WTC11 (cell line): ENCODE data around the gene ADAM19. TPM values are rescaled to one million over a fixed set of nuclear protein-coding genes. Genes with fewer than 3 reads are reported as not detected.

ENCODE experiments used
- ATAC-seq: fragments of 200-7000 bp; cut with Tn5 transposase; 2 replicates; pipeline ENCODE4 v1.10.0; 2021; ENCODE audit warnings: mild to moderate bottlenecking, moderate library complexity
- CTCF ChIA-PET: fragments of 300-600 bp; sonication (Branson Sonifier 250); formaldehyde crosslinking; loops from one replicate; lab custom pipeline; 2021; ENCODE audit warnings: antibody characterized with exemption; lab: Charles Lee
- POLR2A ChIA-PET: fragments of 350-600 bp; sonication (Branson Sonifier 250); formaldehyde crosslinking; loops from one replicate; lab custom pipeline; 2021; ENCODE audit warnings: antibody characterized with exemption; lab: Charles Lee
- DNase-seq: peaks from one replicate; pipeline ENCODE4 v3.0.0; 2021; ENCODE audit warnings: low spot score
- H3K27ac Mint-ChIP-seq: 2 replicates; pipeline ENCODE4 v1.8.0; 2021; ENCODE audit warnings: mixed read lengths
- H3K27me3 Mint-ChIP-seq: 2 replicates; pipeline ENCODE4 v1.8.0; 2021; ENCODE audit warnings: low read depth, mild to moderate bottlenecking, moderate library complexity, mixed read lengths
- H3K36me3 Mint-ChIP-seq: 2 replicates; pipeline ENCODE4 v1.8.0; 2021; ENCODE audit warnings: mixed read lengths
- H3K4me1 Mint-ChIP-seq: 2 replicates; pipeline ENCODE4 v1.8.0; 2022; ENCODE audit warnings: mixed read lengths
- H3K4me3 Mint-ChIP-seq: 2 replicates; pipeline ENCODE4 v1.8.0; 2021; ENCODE audit warnings: mild to moderate bottlenecking, moderate library complexity, mixed read lengths
- H3K9me3 Mint-ChIP-seq: 2 replicates; pipeline ENCODE4 v1.8.0; 2021; ENCODE audit warnings: mixed read lengths
- CREM ChIP-seq: sonication (generic); formaldehyde crosslinking; IDR thresholded peaks from 2 replicates; pipeline ENCODE4 v1.8.1; 2022; ENCODE audit warnings: mild to moderate bottlenecking, missing genetic modification reagents, moderate library complexity
- EMX1 ChIP-seq: fragments of 250-450 bp; sonication (Bioruptor Pico); IDR thresholded peaks from 2 replicates; pipeline ENCODE4 v1.8.0; 2021; ENCODE audit warnings: mild to moderate bottlenecking
- GRHL2 ChIP-seq: fragments of 250-450 bp; sonication (Bioruptor Pico); IDR thresholded peaks from 2 replicates; pipeline ENCODE4 v1.8.0; 2022; ENCODE audit warnings: mild to moderate bottlenecking, moderate library complexity; ENCODE audit not compliant: insufficient replicate concordance, severe bottlenecking
- GTF2I ChIP-seq: fragments of 250-450 bp; sonication (Bioruptor Pico); conservative IDR thresholded peaks from 2 replicates; pipeline ENCODE4 v1.4.0; 2021; ENCODE audit warnings: mild to moderate bottlenecking
- NR3C1 ChIP-seq: sonication (generic); formaldehyde crosslinking; conservative IDR thresholded peaks from 2 replicates; pipeline ENCODE4 v1.8.1; 2023; ENCODE audit warnings: low read depth, mild to moderate bottlenecking, missing genetic modification reagents
- RELA ChIP-seq: sonication (generic); formaldehyde crosslinking; IDR thresholded peaks from 2 replicates; pipeline ENCODE4 v1.8.1; 2022; ENCODE audit warnings: missing genetic modification reagents, mild to moderate bottlenecking, borderline replicate concordance
- RORB ChIP-seq: fragments of 250-450 bp; sonication (Bioruptor Pico); IDR thresholded peaks from 2 replicates; pipeline ENCODE4 v1.9.0; 2021; ENCODE audit warnings: mild to moderate bottlenecking
- ZBTB21 ChIP-seq: sonication (generic); formaldehyde crosslinking; IDR thresholded peaks from 2 replicates; pipeline ENCODE4 v1.8.1; 2023; ENCODE audit warnings: mild to moderate bottlenecking, missing genetic modification reagents, borderline replicate concordance
- ZNF138 ChIP-seq: sonication (generic); formaldehyde crosslinking; conservative IDR thresholded peaks from 2 replicates; pipeline ENCODE4 v1.8.1; 2022; ENCODE audit warnings: mild to moderate bottlenecking, moderate library complexity, missing genetic modification reagents
- ZNF219 ChIP-seq: sonication (generic); formaldehyde crosslinking; IDR thresholded peaks from 2 replicates; pipeline ENCODE4 v1.8.0; 2023; ENCODE audit warnings: missing genetic modification reagents, mild to moderate bottlenecking, borderline replicate concordance
- total RNA-seq: library from RNA; stranded (reverse); gene quantifications from 3 replicates; pipeline ENCODE4 v1.2.3, GENCODE V29; 2021
- TF ChIP-seq, protein P1 (sequence below): fragments of 250-450 bp; sonication (Bioruptor Pico); IDR thresholded peaks from 2 replicates; pipeline ENCODE4 v1.9.0; 2021; ENCODE audit warnings: mild to moderate bottlenecking
- TF ChIP-seq, protein P2 (sequence below): sonication (generic); formaldehyde crosslinking; IDR thresholded peaks from 2 replicates; pipeline ENCODE4 v1.8.1; 2022; ENCODE audit warnings: low read depth, missing genetic modification reagents, borderline replicate concordance
- TF ChIP-seq, protein P3 (sequence below): sonication (generic); formaldehyde crosslinking; conservative IDR thresholded peaks from 2 replicates; pipeline ENCODE4 v1.8.1; 2023; ENCODE audit warnings: mild to moderate bottlenecking, low read depth, missing genetic modification reagents, moderate library complexity
- TF ChIP-seq, protein P4 (sequence below): sonication (generic); formaldehyde crosslinking; IDR thresholded peaks from 2 replicates; pipeline ENCODE4 v1.8.0; 2022; ENCODE audit warnings: mild to moderate bottlenecking, missing genetic modification reagents
- TF ChIP-seq, protein P5 (sequence below): sonication (generic); formaldehyde crosslinking; IDR thresholded peaks from 2 replicates; pipeline ENCODE4 v1.8.1; 2023; ENCODE audit warnings: mild to moderate bottlenecking, missing genetic modification reagents
- TF ChIP-seq, protein P6 (sequence below): sonication (generic); formaldehyde crosslinking; IDR thresholded peaks from 2 replicates; pipeline ENCODE4 v1.8.1; 2022; ENCODE audit warnings: low read depth, mild to moderate bottlenecking, moderate library complexity, missing genetic modification reagents, borderline replicate concordance
- TF ChIP-seq, protein P7 (sequence below): fragments of 250-450 bp; sonication (Bioruptor Pico); IDR thresholded peaks from 2 replicates; pipeline ENCODE4 v1.8.0; 2021; ENCODE audit warnings: mild to moderate bottlenecking

ADAM19 gene
- total RNA-seq, 1 experiment from 2014 or later, result 28.6 TPM

DNA sequence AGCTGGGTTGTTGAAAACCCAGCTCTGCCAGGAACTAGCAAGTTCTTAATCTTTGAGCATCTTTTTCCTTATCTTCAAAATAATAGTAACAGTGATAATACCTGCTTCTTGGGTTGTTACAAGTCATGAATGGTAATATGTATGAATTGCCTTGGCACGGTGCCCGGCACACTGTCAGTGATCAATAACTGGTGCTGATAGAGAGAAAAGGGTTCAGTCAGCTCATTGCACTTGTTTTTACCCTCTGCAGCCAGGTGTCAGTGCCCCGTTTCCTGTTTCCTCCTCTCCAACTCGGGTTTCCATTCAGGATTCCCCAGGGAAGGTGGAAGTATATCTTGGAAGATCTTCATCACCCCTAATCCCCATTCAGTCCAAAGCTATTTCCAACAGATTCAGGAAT is 131.4 kb downstream of the ADAM19 start:
- CTCF ChIA-PET, result interaction anchor here (0.7 to 2.6 kb wide), 12 partner anchors 10 to 299 kb away, joined by 3 to 18 read pairs (median 4); partner anchors contain the start of genes LSM11 and NIPAL4
- TF ChIP-seq, protein P1, sequence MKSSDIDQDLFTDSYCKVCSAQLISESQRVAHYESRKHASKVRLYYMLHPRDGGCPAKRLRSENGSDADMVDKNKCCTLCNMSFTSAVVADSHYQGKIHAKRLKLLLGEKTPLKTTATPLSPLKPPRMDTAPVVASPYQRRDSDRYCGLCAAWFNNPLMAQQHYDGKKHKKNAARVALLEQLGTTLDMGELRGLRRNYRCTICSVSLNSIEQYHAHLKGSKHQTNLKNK (CRISPR knock-in tag), result no peak
- TF ChIP-seq ZBTB21 (CRISPR knock-in tag) (no peak), RORB (CRISPR knock-in tag) (no peak), GRHL2 (CRISPR knock-in tag) (no peak), GTF2I (CRISPR knock-in tag) (no peak), CREM (CRISPR knock-in tag) (no peak), ZNF219 (no peak), NR3C1 (CRISPR knock-in tag) (no peak), EMX1 (no peak), ZNF138 (CRISPR knock-in tag) (no peak), RELA (CRISPR knock-in tag) (no peak)
- TF ChIP-seq, protein P2, sequence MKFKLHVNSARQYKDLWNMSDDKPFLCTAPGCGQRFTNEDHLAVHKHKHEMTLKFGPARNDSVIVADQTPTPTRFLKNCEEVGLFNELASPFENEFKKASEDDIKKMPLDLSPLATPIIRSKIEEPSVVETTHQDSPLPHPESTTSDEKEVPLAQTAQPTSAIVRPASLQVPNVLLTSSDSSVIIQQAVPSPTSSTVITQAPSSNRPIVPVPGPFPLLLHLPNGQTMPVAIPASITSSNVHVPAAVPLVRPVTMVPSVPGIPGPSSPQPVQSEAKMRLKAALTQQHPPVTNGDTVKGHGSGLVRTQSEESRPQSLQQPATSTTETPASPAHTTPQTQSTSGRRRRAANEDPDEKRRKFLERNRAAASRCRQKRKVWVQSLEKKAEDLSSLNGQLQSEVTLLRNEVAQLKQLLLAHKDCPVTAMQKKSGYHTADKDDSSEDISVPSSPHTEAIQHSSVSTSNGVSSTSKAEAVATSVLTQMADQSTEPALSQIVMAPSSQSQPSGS, result no peak
- TF ChIP-seq, protein P3, sequence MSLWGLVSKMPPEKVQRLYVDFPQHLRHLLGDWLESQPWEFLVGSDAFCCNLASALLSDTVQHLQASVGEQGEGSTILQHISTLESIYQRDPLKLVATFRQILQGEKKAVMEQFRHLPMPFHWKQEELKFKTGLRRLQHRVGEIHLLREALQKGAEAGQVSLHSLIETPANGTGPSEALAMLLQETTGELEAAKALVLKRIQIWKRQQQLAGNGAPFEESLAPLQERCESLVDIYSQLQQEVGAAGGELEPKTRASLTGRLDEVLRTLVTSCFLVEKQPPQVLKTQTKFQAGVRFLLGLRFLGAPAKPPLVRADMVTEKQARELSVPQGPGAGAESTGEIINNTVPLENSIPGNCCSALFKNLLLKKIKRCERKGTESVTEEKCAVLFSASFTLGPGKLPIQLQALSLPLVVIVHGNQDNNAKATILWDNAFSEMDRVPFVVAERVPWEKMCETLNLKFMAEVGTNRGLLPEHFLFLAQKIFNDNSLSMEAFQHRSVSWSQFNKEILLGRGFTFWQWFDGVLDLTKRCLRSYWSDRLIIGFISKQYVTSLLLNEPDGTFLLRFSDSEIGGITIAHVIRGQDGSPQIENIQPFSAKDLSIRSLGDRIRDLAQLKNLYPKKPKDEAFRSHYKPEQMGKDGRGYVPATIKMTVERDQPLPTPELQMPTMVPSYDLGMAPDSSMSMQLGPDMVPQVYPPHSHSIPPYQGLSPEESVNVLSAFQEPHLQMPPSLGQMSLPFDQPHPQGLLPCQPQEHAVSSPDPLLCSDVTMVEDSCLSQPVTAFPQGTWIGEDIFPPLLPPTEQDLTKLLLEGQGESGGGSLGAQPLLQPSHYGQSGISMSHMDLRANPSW, result no peak
- TF ChIP-seq, protein P4, sequence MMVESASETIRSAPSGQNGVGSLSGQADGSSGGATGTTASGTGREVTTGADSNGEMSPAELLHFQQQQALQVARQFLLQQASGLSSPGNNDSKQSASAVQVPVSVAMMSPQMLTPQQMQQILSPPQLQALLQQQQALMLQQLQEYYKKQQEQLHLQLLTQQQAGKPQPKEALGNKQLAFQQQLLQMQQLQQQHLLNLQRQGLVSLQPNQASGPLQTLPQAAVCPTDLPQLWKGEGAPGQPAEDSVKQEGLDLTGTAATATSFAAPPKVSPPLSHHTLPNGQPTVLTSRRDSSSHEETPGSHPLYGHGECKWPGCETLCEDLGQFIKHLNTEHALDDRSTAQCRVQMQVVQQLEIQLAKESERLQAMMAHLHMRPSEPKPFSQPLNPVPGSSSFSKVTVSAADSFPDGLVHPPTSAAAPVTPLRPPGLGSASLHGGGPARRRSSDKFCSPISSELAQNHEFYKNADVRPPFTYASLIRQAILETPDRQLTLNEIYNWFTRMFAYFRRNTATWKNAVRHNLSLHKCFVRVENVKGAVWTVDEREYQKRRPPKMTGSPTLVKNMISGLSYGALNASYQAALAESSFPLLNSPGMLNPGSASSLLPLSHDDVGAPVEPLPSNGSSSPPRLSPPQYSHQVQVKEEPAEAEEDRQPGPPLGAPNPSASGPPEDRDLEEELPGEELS (CRISPR knock-in tag), result no peak
- TF ChIP-seq, protein P5, sequence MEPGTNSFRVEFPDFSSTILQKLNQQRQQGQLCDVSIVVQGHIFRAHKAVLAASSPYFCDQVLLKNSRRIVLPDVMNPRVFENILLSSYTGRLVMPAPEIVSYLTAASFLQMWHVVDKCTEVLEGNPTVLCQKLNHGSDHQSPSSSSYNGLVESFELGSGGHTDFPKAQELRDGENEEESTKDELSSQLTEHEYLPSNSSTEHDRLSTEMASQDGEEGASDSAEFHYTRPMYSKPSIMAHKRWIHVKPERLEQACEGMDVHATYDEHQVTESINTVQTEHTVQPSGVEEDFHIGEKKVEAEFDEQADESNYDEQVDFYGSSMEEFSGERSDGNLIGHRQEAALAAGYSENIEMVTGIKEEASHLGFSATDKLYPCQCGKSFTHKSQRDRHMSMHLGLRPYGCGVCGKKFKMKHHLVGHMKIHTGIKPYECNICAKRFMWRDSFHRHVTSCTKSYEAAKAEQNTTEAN (CRISPR knock-in tag), result no peak
- TF ChIP-seq, protein P6, sequence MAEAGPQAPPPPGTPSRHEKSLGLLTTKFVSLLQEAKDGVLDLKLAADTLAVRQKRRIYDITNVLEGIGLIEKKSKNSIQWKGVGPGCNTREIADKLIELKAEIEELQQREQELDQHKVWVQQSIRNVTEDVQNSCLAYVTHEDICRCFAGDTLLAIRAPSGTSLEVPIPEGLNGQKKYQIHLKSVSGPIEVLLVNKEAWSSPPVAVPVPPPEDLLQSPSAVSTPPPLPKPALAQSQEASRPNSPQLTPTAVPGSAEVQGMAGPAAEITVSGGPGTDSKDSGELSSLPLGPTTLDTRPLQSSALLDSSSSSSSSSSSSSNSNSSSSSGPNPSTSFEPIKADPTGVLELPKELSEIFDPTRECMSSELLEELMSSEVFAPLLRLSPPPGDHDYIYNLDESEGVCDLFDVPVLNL (CRISPR knock-in tag), result no peak
- TF ChIP-seq, protein P7, sequence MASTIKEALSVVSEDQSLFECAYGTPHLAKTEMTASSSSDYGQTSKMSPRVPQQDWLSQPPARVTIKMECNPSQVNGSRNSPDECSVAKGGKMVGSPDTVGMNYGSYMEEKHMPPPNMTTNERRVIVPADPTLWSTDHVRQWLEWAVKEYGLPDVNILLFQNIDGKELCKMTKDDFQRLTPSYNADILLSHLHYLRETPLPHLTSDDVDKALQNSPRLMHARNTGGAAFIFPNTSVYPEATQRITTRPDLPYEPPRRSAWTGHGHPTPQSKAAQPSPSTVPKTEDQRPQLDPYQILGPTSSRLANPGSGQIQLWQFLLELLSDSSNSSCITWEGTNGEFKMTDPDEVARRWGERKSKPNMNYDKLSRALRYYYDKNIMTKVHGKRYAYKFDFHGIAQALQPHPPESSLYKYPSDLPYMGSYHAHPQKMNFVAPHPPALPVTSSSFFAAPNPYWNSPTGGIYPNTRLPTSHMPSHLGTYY (CRISPR knock-in tag), result no peak

More for the DNA sequence above, 131.4 kb downstream of the ADAM19 start:
- H3K4me1 Mint-ChIP-seq, result peaks cover 7% of the 10 kb centered on the region; the same call in 1 of the 2 replicates
- DNase-seq (no peak), ATAC-seq (no peak; the same call in 1 of the 2 replicates)
- POLR2A ChIA-PET, result no interaction called here
- H3K4me3 Mint-ChIP-seq, result no peak overlapping the region
- no peak overlapping the region for H3K27ac Mint-ChIP-seq
- H3K27me3 Mint-ChIP-seq, result no peaks in the 10 kb centered on the region
- H3K9me3 Mint-ChIP-seq, result peaks cover 6% of the 10 kb centered on the region
- no peaks in the 10 kb centered on the region for H3K36me3 Mint-ChIP-seq
